Kidney (tissue), 14 donors: ENCODE measurements around the gene RPS6KL1. TPM values are rescaled to one million over a fixed set of nuclear protein-coding genes. Genes with fewer than 3 reads are reported as not detected.

Source experiments
- DNase-seq, 5 donors: peaks; one replicate each; pipeline ENCODE4 v3.0.0-alpha.2; 2013 to 2020
- FAIRE-seq: peaks from 2 replicates; lab custom pipeline; 2012; peaks lifted over from hg19 to GRCh38; lab: Jason Lieb, UNC
- H3K27ac ChIP-seq, 2 donors: one replicate each; pipeline ENCODE4 v1.7.0; 2013; ENCODE audit warnings: low read depth in 2 of 2, low read length in 2 of 2, inconsistent platforms in 1 of 2
- H3K27me3 ChIP-seq: one replicate; pipeline ENCODE4 v1.7.1; 2013; ENCODE audit warnings: low read length, inconsistent platforms; ENCODE audit not compliant: control insufficient read depth, insufficient read depth
- H3K36me3 ChIP-seq, 3 donors: one replicate each; pipeline versions ENCODE4 v1.7.0 to v1.7.1; 2013; ENCODE audit warnings: low read length in 3 of 3, control low read depth in 1 of 3, inconsistent platforms in 1 of 3; ENCODE audit not compliant: insufficient read depth in 3 of 3, control insufficient read depth in 2 of 3
- H3K4me1 ChIP-seq, 3 donors: one replicate each; pipeline versions ENCODE4 v1.7.0 to v1.7.1; 2013; ENCODE audit warnings: low read length in 3 of 3, inconsistent platforms in 1 of 3, low read depth in 1 of 3; ENCODE audit not compliant: control insufficient read depth in 2 of 3, insufficient read depth in 2 of 3
- H3K4me3 ChIP-seq, 3 donors: one replicate each; pipeline versions ENCODE4 v1.7.0 to v1.8.1; 2013; ENCODE audit warnings: low read length in 3 of 3, control low read depth in 1 of 3, inconsistent platforms in 1 of 3
- H3K9ac ChIP-seq, 3 donors: one replicate each; pipeline versions ENCODE4 v1.7.0 to v1.7.1; 2013; ENCODE audit warnings: low read length in 3 of 3, control low read depth in 1 of 3, inconsistent platforms in 1 of 3
- H3K9me3 ChIP-seq, 3 donors: one replicate each; pipeline versions ENCODE4 v1.7.0 to v1.7.1; 2013; ENCODE audit warnings: low read length in 3 of 3, control low read depth in 1 of 3, inconsistent platforms in 1 of 3; ENCODE audit not compliant: control insufficient read depth in 2 of 3, insufficient read depth in 1 of 3
- intact Hi-C: fragments of 100-400 bp; cut with DNase I; formaldehyde crosslinking; loops from one replicate; pipeline ENCODE4 v1.11.1; 2022
- polyA plus RNA-seq: library from polyadenylated mRNA; stranded (reverse); fragments of 350-450 nt; fragmentation: Illumina TruSeq; extraction: RNeasy Lipid Tissue Mini Kit (QIAGEN cat#74804); gene quantifications from one replicate; pipeline ENCODE4 v1.2.3, GENCODE V29; 2014; ENCODE audit warnings: low read depth, low replicate concordance; ENCODE audit not compliant: insufficient read depth
- total RNA-seq: library from RNA; stranded (reverse); fragmentation: NEBNext Ultra II Directional; extraction: Animal tissue kit (Norgen Biotek cat#: 25700); gene quantifications from one replicate; pipeline ENCODE4 v1.2.1, GENCODE V29; 2021
- TF ChIP-seq, protein P1 (sequence below): IDR thresholded peaks from 3 replicates; pipeline ENCODE4 v1.5.1; 2012; ENCODE audit warnings: mild to moderate bottlenecking, moderate library complexity, borderline replicate concordance; ENCODE audit not compliant: insufficient read depth; ENCODE audit errors: extremely low read depth
- donor health status: control.
- donor health status: control.
- donor health status: control.
- donor health status: control.
- donor health status: control.
- donor health status: DM: yes; HTN: yes; CAD: no.
- donor health status: Normal renal cell carcinoma (clear cell type).

Gene RPS6KL1
- total and polyA plus RNA-seq, 2 donors from 2014 or later: 3.7 to 7.9 TPM

DNA sequence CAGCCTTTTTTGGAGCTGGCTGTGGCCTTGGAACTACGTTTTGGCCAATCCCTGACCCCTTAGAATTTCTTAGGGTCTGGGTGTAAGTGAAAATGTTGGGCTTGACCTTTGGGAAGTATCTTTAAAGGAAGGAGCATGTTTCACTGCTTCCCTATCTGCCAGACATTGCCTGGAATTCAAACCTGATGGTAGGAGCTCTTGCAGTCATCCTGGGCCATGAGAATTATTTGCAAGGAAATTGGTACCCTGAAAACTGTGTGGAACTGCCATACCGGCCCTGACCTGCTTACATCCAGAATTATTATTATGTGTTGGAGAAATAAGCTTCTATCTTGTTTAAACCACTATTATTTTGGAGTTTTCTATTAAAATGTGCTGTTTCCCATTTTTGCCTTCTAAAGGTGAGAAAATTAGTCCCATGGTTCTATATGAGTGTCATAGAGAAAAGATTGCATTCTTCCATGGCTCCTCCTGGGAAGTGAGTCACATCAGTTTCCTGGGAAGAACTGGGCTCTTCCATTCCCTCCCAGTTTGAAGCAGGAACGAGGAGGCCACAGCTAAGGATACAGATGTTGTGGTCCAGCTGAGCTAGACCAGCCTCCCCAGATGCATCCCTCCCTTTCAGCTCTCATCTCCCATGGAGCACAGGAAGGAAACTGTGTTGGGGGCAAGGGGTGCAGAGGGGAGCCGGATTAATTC lies 41.9 kb upstream of the RPS6KL1 start:
- TF ChIP-seq, protein P1, sequence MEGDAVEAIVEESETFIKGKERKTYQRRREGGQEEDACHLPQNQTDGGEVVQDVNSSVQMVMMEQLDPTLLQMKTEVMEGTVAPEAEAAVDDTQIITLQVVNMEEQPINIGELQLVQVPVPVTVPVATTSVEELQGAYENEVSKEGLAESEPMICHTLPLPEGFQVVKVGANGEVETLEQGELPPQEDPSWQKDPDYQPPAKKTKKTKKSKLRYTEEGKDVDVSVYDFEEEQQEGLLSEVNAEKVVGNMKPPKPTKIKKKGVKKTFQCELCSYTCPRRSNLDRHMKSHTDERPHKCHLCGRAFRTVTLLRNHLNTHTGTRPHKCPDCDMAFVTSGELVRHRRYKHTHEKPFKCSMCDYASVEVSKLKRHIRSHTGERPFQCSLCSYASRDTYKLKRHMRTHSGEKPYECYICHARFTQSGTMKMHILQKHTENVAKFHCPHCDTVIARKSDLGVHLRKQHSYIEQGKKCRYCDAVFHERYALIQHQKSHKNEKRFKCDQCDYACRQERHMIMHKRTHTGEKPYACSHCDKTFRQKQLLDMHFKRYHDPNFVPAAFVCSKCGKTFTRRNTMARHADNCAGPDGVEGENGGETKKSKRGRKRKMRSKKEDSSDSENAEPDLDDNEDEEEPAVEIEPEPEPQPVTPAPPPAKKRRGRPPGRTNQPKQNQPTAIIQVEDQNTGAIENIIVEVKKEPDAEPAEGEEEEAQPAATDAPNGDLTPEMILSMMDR: no peak
- Histone ChIP-seq H3K4me1 (no peaks in the 10 kb centered on the region), H3K9ac (no peak overlapping the region), H3K9me3 (no peaks in the 10 kb centered on the region), H3K27me3 (no peaks in the 10 kb centered on the region), H3K4me3 (no peak overlapping the region), H3K27ac (no peak overlapping the region), H3K36me3 (no peaks in the 10 kb centered on the region)
- DNase-seq (no peak), FAIRE-seq (no peak)
- intact Hi-C loops: no loop called here

DNA sequence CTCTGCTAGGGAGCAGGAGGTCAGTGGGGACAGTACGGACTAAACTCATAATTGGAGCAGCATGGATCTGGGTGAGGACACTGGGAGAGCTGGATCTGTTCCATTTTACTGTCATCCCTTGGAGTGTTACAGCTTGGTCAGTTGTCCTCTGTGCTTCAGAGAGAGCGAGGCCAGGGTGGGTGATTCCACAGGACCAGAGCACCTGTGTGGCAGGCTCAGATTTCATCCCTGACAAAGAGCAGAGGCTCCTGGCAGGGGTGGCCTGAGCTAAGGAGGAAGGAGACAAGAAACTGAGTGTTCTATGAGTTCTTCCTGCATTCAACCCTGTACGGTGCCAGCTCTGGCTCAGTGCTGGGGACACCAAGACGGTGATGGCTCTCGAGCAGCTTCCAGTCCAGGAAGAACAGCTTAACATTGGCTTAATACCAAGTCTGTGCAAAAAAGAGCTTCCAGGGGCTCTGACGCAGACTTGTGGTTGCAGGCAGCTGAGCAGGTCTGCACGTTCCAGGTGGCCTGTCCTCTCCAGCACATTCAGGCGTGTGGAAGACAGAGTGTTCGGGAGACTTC lies 40.7 kb upstream of the RPS6KL1 start:
- DNase-seq (peak in 1 of 5 donors; percentile 44), FAIRE-seq (no peak)
- Histone ChIP-seq H3K36me3 (no peaks in the 10 kb centered on the region), H3K4me1 (no peaks in the 10 kb centered on the region), H3K27ac (no peak overlapping the region), H3K4me3 (no peak overlapping the region), H3K9ac (no peak overlapping the region), H3K27me3 (no peaks in the 10 kb centered on the region), H3K9me3 (no peaks in the 10 kb centered on the region)
- intact Hi-C loops: no loop called here
- TF ChIP-seq, protein P1: no peak

DNA sequence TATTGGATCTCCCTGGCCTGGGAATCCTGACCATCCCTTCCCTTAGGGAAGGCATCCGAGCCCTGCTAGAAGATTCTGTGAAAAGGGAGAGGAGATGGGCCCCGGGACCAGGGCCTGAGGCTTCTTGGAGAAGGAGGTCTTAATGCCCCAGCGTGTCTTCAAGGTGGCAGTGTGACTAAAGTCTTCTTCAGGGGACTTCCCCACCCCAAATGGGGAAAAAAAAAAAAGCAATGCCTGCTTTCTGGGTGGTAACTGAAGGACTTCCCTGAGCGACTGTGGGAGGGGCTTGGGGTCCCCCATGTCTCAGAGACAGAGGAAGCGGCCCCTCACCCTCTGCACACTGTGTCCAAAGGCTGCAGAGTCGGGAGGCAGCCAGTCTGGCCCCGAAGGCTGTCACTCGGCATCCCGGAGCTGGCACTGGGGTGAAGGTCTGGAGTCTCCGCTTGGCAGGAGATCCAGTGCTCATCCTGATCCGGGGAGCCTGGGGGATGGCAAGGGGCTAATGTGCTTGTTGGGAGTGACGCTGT lies 40.2 kb upstream of the RPS6KL1 start:
- Histone ChIP-seq H3K4me3 (no peak overlapping the region), H3K4me1 (no peaks in the 10 kb centered on the region), H3K36me3 (no peaks in the 10 kb centered on the region), H3K27me3 (no peaks in the 10 kb centered on the region), H3K9me3 (no peaks in the 10 kb centered on the region), H3K9ac (no peak overlapping the region), H3K27ac (no peak overlapping the region)
- intact Hi-C loops: no loop called here
- DNase-seq (no peak), FAIRE-seq (no peak)
- TF ChIP-seq, protein P1: no peak
